ENCODE results near the gene PFDN4.

The PFDN4 gene

GRCh38 chr20:54168961-54169862 lies 38.7 kb upstream of the PFDN4 start:
- Histone ChIP-seq H3K36me3 (ENCODE audit: insufficient read depth, low read length) (no peaks in the 10 kb centered on the region), H3K9me3 (ENCODE audit: control insufficient read depth, insufficient read depth, low read length) (no peaks in the 10 kb centered on the region), H3K9ac (ENCODE audit: low read depth, low read length) (no peak overlapping the region), H3K4me1 (ENCODE audit: insufficient read depth, low read length) (no peaks in the 10 kb centered on the region)

GRCh38 chr20:54170026-54170471 lies 37.8 kb upstream of the PFDN4 start:
- H3K36me3 ChIP-seq (ENCODE audit: insufficient read depth, low read length) = no peaks in the 10 kb centered on the region
- no peaks in the 10 kb centered on the region; the same call in 1 of the 2 replicates for H3K4me1 ChIP-seq (ENCODE audit: insufficient read depth, low read length)
- no peaks in the 10 kb centered on the region for H3K9me3 ChIP-seq (ENCODE audit: control insufficient read depth, insufficient read depth, low read length)
- H3K9ac ChIP-seq (ENCODE audit: low read depth, low read length) = no peak overlapping the region

- H3K9ac ChIP-seq (ENCODE audit: low read depth, low read length) = no peak overlapping the region
- no peaks in the 10 kb centered on the region for H3K9me3 ChIP-seq (ENCODE audit: control insufficient read depth, insufficient read depth, low read length)
- no peaks in the 10 kb centered on the region for H3K36me3 ChIP-seq (ENCODE audit: insufficient read depth, low read length)
- H3K4me1 ChIP-seq (ENCODE audit: insufficient read depth, low read length) = no peaks in the 10 kb centered on the region; the same call in 1 of the 2 replicates
Measured at GRCh38 chr20:54170963-54171362, 36.9 kb upstream of the PFDN4 start.

GRCh38 chr20:54172532-54172855 lies 35.4 kb upstream of the PFDN4 start:
- Histone ChIP-seq H3K36me3 (ENCODE audit: insufficient read depth, low read length) (no peaks in the 10 kb centered on the region), H3K9ac (ENCODE audit: low read depth, low read length) (peak overlapping the region; percentile 46; the same call in 1 of the 2 replicates), H3K4me1 (ENCODE audit: insufficient read depth, low read length) (no peaks in the 10 kb centered on the region; the same call in 1 of the 2 replicates), H3K9me3 (ENCODE audit: control insufficient read depth, insufficient read depth, low read length) (no peaks in the 10 kb centered on the region)

- H3K36me3 ChIP-seq (ENCODE audit: insufficient read depth, low read length) = no peaks in the 10 kb centered on the region
- no peaks in the 10 kb centered on the region for H3K9me3 ChIP-seq (ENCODE audit: control insufficient read depth, insufficient read depth, low read length)
- no peaks in the 10 kb centered on the region; the same call in 1 of the 2 replicates for H3K4me1 ChIP-seq (ENCODE audit: insufficient read depth, low read length)
- peak overlapping the region; percentile 46; the same call in 1 of the 2 replicates for H3K9ac ChIP-seq (ENCODE audit: low read depth, low read length)
Measured at GRCh38 chr20:54172856-54173652, 34.8 kb upstream of the PFDN4 start.

GRCh38 chr20:54173653-54174456 lies 34.0 kb upstream of the PFDN4 start, which contains the start of gene CYP24A1:
Gene CYP24A1 (minus strand): TSS chr20:54173986. CDS start chr20:54173579, 407 bp downstream.
- Histone ChIP-seq H3K36me3 (ENCODE audit: insufficient read depth, low read length) (no peaks in the 10 kb centered on the region), H3K9ac (ENCODE audit: low read depth, low read length) (peak within 1 kb of the TSS; percentile 46; the same call in 1 of the 2 replicates), H3K4me1 (ENCODE audit: insufficient read depth, low read length) (no peaks in the 10 kb centered on the region; the same call in 1 of the 2 replicates), H3K9me3 (ENCODE audit: control insufficient read depth, insufficient read depth, low read length) (no peaks in the 10 kb centered on the region)

GRCh38 chr20:54174457-54175175 lies 33.3 kb upstream of the PFDN4 start:
- no peaks in the 10 kb centered on the region; the same call in 1 of the 2 replicates for H3K4me1 ChIP-seq (ENCODE audit: insufficient read depth, low read length)
- no peaks in the 10 kb centered on the region for H3K36me3 ChIP-seq (ENCODE audit: insufficient read depth, low read length)
- H3K9ac ChIP-seq (ENCODE audit: low read depth, low read length) = peak overlapping the region; percentile 46; the same call in 1 of the 2 replicates
- H3K9me3 ChIP-seq (ENCODE audit: control insufficient read depth, insufficient read depth, low read length) = no peaks in the 10 kb centered on the region

GRCh38 chr20:54176610-54177009 lies 31.3 kb upstream of the PFDN4 start:
- no peaks in the 10 kb centered on the region; the same call in 1 of the 2 replicates for H3K4me1 ChIP-seq (ENCODE audit: insufficient read depth, low read length)
- H3K36me3 ChIP-seq (ENCODE audit: insufficient read depth, low read length) = no peaks in the 10 kb centered on the region
- no peaks in the 10 kb centered on the region for H3K9me3 ChIP-seq (ENCODE audit: control insufficient read depth, insufficient read depth, low read length)
- no peak overlapping the region for H3K9ac ChIP-seq (ENCODE audit: low read depth, low read length)

GRCh38 chr20:54177378-54177777 lies 30.5 kb upstream of the PFDN4 start:
- no peaks in the 10 kb centered on the region for H3K36me3 ChIP-seq (ENCODE audit: insufficient read depth, low read length)
- H3K4me1 ChIP-seq (ENCODE audit: insufficient read depth, low read length) = no peaks in the 10 kb centered on the region; the same call in 1 of the 2 replicates
- H3K9ac ChIP-seq (ENCODE audit: low read depth, low read length) = no peak overlapping the region
- no peaks in the 10 kb centered on the region for H3K9me3 ChIP-seq (ENCODE audit: control insufficient read depth, insufficient read depth, low read length)

- Histone ChIP-seq H3K9me3 (ENCODE audit: control insufficient read depth, insufficient read depth, low read length) (no peaks in the 10 kb centered on the region), H3K36me3 (ENCODE audit: insufficient read depth, low read length) (no peaks in the 10 kb centered on the region), H3K4me1 (ENCODE audit: insufficient read depth, low read length) (no peaks in the 10 kb centered on the region; the same call in 1 of the 2 replicates), H3K9ac (ENCODE audit: low read depth, low read length) (no peak overlapping the region)
Measured at GRCh38 chr20:54178256-54178655, 29.6 kb upstream of the PFDN4 start.

- Histone ChIP-seq H3K9me3 (ENCODE audit: control insufficient read depth, insufficient read depth, low read length) (no peaks in the 10 kb centered on the region), H3K9ac (ENCODE audit: low read depth, low read length) (no peak overlapping the region), H3K36me3 (ENCODE audit: insufficient read depth, low read length) (no peaks in the 10 kb centered on the region), H3K4me1 (ENCODE audit: insufficient read depth, low read length) (no peaks in the 10 kb centered on the region; the same call in 1 of the 2 replicates)
Measured at GRCh38 chr20:54179946-54180345, 27.9 kb upstream of the PFDN4 start.

- H3K9ac ChIP-seq (ENCODE audit: low read depth, low read length) = no peak overlapping the region
- H3K9me3 ChIP-seq (ENCODE audit: control insufficient read depth, insufficient read depth, low read length) = no peaks in the 10 kb centered on the region
- no peaks in the 10 kb centered on the region for H3K36me3 ChIP-seq (ENCODE audit: insufficient read depth, low read length)
- H3K4me1 ChIP-seq (ENCODE audit: insufficient read depth, low read length) = no peaks in the 10 kb centered on the region
Measured at GRCh38 chr20:54180931-54181330, 27.0 kb upstream of the PFDN4 start.

- H3K9ac ChIP-seq (ENCODE audit: low read depth, low read length) = no peak overlapping the region
- H3K4me1 ChIP-seq (ENCODE audit: insufficient read depth, low read length) = no peaks in the 10 kb centered on the region
- H3K9me3 ChIP-seq (ENCODE audit: control insufficient read depth, insufficient read depth, low read length) = no peaks in the 10 kb centered on the region
- no peaks in the 10 kb centered on the region for H3K36me3 ChIP-seq (ENCODE audit: insufficient read depth, low read length)
Measured at GRCh38 chr20:54184071-54184470, 23.8 kb upstream of the PFDN4 start.

Measured in ES-I3 (cell line).